WTC11 (cell line): ENCODE results near the gene ZNF516. TPM values are rescaled to one million over a fixed set of nuclear protein-coding genes. Genes with fewer than 3 reads are reported as not detected.

Source experiments
- ATAC-seq: fragments of 200-7000 bp; cut with Tn5 transposase; 2 replicates; pipeline ENCODE4 v1.10.0; 2021; ENCODE audit warnings: mild to moderate bottlenecking, moderate library complexity
- CTCF ChIA-PET: fragments of 300-600 bp; sonication (Branson Sonifier 250); formaldehyde crosslinking; loops from one replicate; lab custom pipeline; 2021; ENCODE audit warnings: antibody characterized with exemption; lab: Charles Lee
- POLR2A ChIA-PET: fragments of 350-600 bp; sonication (Branson Sonifier 250); formaldehyde crosslinking; loops from one replicate; lab custom pipeline; 2021; ENCODE audit warnings: antibody characterized with exemption; lab: Charles Lee
- DNase-seq: peaks from one replicate; pipeline ENCODE4 v3.0.0; 2021; ENCODE audit warnings: low spot score
- H3K27ac Mint-ChIP-seq: 2 replicates; pipeline ENCODE4 v1.8.0; 2021; ENCODE audit warnings: mixed read lengths
- H3K27me3 Mint-ChIP-seq: 2 replicates; pipeline ENCODE4 v1.8.0; 2021; ENCODE audit warnings: low read depth, mild to moderate bottlenecking, moderate library complexity, mixed read lengths
- H3K36me3 Mint-ChIP-seq: 2 replicates; pipeline ENCODE4 v1.8.0; 2021; ENCODE audit warnings: mixed read lengths
- H3K4me1 Mint-ChIP-seq: 2 replicates; pipeline ENCODE4 v1.8.0; 2022; ENCODE audit warnings: mixed read lengths
- H3K4me3 Mint-ChIP-seq: 2 replicates; pipeline ENCODE4 v1.8.0; 2021; ENCODE audit warnings: mild to moderate bottlenecking, moderate library complexity, mixed read lengths
- H3K9me3 Mint-ChIP-seq: 2 replicates; pipeline ENCODE4 v1.8.0; 2021; ENCODE audit warnings: mixed read lengths
- E2F4 ChIP-seq: sonication (generic); formaldehyde crosslinking; IDR thresholded peaks from 2 replicates; pipeline ENCODE4 v1.8.1; 2022; ENCODE audit warnings: low read depth, mild to moderate bottlenecking, moderate library complexity, missing genetic modification reagents, borderline replicate concordance
- FOXP1 ChIP-seq: sonication (generic); formaldehyde crosslinking; IDR thresholded peaks from 2 replicates; pipeline ENCODE4 v1.8.0; 2022; ENCODE audit warnings: missing genetic modification reagents, mild to moderate bottlenecking, moderate library complexity, borderline replicate concordance
- GTF2I ChIP-seq: fragments of 250-450 bp; sonication (Bioruptor Pico); conservative IDR thresholded peaks from 2 replicates; pipeline ENCODE4 v1.4.0; 2021; ENCODE audit warnings: mild to moderate bottlenecking
- MLX ChIP-seq: sonication (generic); formaldehyde crosslinking; IDR thresholded peaks from 2 replicates; pipeline ENCODE4 v1.8.1; 2023; ENCODE audit warnings: mild to moderate bottlenecking, missing genetic modification reagents, moderate library complexity
- SMAD3 ChIP-seq: sonication (generic); formaldehyde crosslinking; IDR thresholded peaks from 2 replicates; pipeline ENCODE4 v1.8.0; 2022; ENCODE audit warnings: missing genetic modification reagents, mild to moderate bottlenecking, borderline replicate concordance
- SP1 ChIP-seq: sonication (generic); formaldehyde crosslinking; conservative IDR thresholded peaks from 2 replicates; pipeline ENCODE4 v1.8.1; 2022; ENCODE audit warnings: missing genetic modification reagents
- TEAD4 ChIP-seq: sonication (generic); formaldehyde crosslinking; IDR thresholded peaks from 2 replicates; pipeline ENCODE4 v1.8.0; 2022; ENCODE audit warnings: mild to moderate bottlenecking, missing genetic modification reagents
- TP53 ChIP-seq: sonication (generic); formaldehyde crosslinking; IDR thresholded peaks from 2 replicates; pipeline ENCODE4 v1.8.1; 2023; ENCODE audit warnings: mild to moderate bottlenecking, missing genetic modification reagents
- USF2 ChIP-seq: sonication (generic); formaldehyde crosslinking; IDR thresholded peaks from 2 replicates; pipeline ENCODE4 v1.8.1; 2023; ENCODE audit warnings: mild to moderate bottlenecking, missing genetic modification reagents, moderate library complexity
- ZNF121 ChIP-seq: sonication (generic); formaldehyde crosslinking; IDR thresholded peaks from 2 replicates; pipeline ENCODE4 v1.8.0; 2023; ENCODE audit warnings: missing genetic modification reagents
- ZNF138 ChIP-seq: sonication (generic); formaldehyde crosslinking; conservative IDR thresholded peaks from 2 replicates; pipeline ENCODE4 v1.8.1; 2022; ENCODE audit warnings: mild to moderate bottlenecking, moderate library complexity, missing genetic modification reagents
- ZNF396 ChIP-seq: fragments of 250-450 bp; sonication (Bioruptor Pico); IDR thresholded peaks from 2 replicates; pipeline ENCODE4 v1.8.0; 2021; ENCODE audit warnings: mild to moderate bottlenecking, moderate library complexity, borderline replicate concordance
- total RNA-seq: library from RNA; stranded (reverse); gene quantifications from 3 replicates; pipeline ENCODE4 v1.2.3, GENCODE V29; 2021
- TF ChIP-seq, protein P1 (sequence below): sonication (generic); formaldehyde crosslinking; IDR thresholded peaks from 2 replicates; pipeline ENCODE4 v1.8.1; 2022; ENCODE audit warnings: mild to moderate bottlenecking, moderate library complexity, missing genetic modification reagents
- TF ChIP-seq, protein P2 (sequence below): sonication (generic); formaldehyde crosslinking; IDR thresholded peaks from 2 replicates; pipeline ENCODE4 v1.8.0; 2023; ENCODE audit warnings: missing genetic modification reagents
- TF ChIP-seq, protein P3 (sequence below): sonication (generic); formaldehyde crosslinking; IDR thresholded peaks from 2 replicates; pipeline ENCODE4 v1.8.1; 2022; ENCODE audit warnings: mild to moderate bottlenecking, missing genetic modification reagents, moderate library complexity, borderline replicate concordance
- TF ChIP-seq, protein P4 (sequence below): sonication (generic); formaldehyde crosslinking; IDR thresholded peaks from 2 replicates; pipeline ENCODE4 v1.8.1; 2022; ENCODE audit warnings: missing genetic modification reagents, borderline replicate concordance
- TF ChIP-seq, protein P5 (sequence below): fragments of 200-600 bp; IDR thresholded peaks from 2 replicates; pipeline ENCODE4 v1.8.0; 2022; ENCODE audit warnings: antibody characterized with exemption
- TF ChIP-seq, protein P6 (sequence below): sonication (generic); formaldehyde crosslinking; IDR thresholded peaks from 2 replicates; pipeline ENCODE4 v1.8.0; 2022; ENCODE audit warnings: mild to moderate bottlenecking, missing genetic modification reagents

ZNF516 gene
- total RNA-seq, 1 experiment from 2014 or later: 58.6 TPM

GRCh38 chr18:76483780-76484179 is 11.3 kb downstream of the ZNF516 start (continued):
- TF ChIP-seq, protein P1, sequence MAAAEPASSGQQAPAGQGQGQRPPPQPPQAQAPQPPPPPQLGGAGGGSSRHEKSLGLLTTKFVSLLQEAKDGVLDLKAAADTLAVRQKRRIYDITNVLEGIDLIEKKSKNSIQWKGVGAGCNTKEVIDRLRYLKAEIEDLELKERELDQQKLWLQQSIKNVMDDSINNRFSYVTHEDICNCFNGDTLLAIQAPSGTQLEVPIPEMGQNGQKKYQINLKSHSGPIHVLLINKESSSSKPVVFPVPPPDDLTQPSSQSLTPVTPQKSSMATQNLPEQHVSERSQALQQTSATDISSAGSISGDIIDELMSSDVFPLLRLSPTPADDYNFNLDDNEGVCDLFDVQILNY (CRISPR knock-in tag): no peak

DNA sequence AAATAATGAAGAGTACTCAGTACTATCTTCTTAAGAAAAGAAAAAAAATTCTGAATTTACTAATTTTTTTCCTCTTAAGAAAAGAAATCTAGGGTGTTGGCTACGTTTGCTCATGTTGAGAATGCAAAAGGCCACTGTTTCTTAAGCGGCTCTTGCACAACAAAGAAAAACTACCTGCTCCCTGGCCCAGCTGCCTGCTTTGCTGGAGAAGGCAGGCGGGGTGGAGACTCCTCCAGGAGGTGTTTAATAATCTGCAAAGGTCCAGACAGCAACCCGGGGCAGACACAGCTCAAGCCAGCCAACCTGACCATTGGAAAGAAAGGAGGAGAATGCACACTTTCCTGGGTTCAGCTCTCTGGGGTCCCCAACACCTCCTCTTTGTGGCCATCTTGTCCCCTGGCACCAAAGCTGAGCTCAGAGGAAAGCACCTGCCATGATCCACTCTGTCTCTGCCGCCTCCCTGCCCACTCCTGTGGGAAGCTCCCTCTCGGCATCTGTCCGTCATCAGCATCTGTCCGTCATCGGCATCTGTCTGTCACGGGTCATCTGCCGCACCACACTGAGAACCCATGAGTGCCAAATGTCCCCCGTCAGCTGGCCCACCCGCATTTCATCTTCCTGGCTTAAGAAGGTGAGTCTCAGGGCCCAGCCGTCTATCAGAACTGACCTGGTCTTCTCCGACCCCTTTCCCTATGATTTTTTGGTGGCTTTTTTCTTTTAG is 11.9 kb downstream of the ZNF516 start:
- ATAC-seq: no peak
- Mint-ChIP-seq H3K4me3 (no peak overlapping the region), H3K27me3 (peaks cover 3% of the 10 kb centered on the region), H3K4me1 (peaks cover 66% of the 10 kb centered on the region), H3K36me3 (no peaks in the 10 kb centered on the region), H3K9me3 (no peaks in the 10 kb centered on the region), H3K27ac (no peak overlapping the region; the same call in 1 of the 2 replicates)
- no peak for DNase-seq
- POLR2A ChIA-PET: interaction anchor here (1.0 kb wide), 1 partner anchor 10 kb away, joined by 4 read pairs; no protein-coding TSS in a partner anchor
- TF ChIP-seq, protein P2, sequence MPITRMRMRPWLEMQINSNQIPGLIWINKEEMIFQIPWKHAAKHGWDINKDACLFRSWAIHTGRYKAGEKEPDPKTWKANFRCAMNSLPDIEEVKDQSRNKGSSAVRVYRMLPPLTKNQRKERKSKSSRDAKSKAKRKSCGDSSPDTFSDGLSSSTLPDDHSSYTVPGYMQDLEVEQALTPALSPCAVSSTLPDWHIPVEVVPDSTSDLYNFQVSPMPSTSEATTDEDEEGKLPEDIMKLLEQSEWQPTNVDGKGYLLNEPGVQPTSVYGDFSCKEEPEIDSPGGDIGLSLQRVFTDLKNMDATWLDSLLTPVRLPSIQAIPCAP (CRISPR knock-in tag): no peak
- TF ChIP-seq SP1 (CRISPR knock-in tag) (no peak), SMAD3 (no peak), USF2 (no peak), E2F4 (CRISPR knock-in tag) (no peak), ZNF121 (CRISPR knock-in tag) (no peak), TP53 (CRISPR knock-in tag) (no peak), ZNF396 (CRISPR knock-in tag) (no peak), GTF2I (CRISPR knock-in tag) (no peak)
- CTCF ChIA-PET: interaction anchor here (1.2 to 1.7 kb wide), 3 partner anchors 11 to 138 kb away, joined by 3 to 6 read pairs (median 4); no protein-coding TSS in a partner anchor

- CTCF ChIA-PET: interaction anchor here (0.8 to 2.0 kb wide), 6 partner anchors 8 to 175 kb away, joined by 3 to 9 read pairs (median 4); no protein-coding TSS in a partner anchor
- no peak for TF ChIP-seq E2F4 (CRISPR knock-in tag)
- TF ChIP-seq, protein P3, sequence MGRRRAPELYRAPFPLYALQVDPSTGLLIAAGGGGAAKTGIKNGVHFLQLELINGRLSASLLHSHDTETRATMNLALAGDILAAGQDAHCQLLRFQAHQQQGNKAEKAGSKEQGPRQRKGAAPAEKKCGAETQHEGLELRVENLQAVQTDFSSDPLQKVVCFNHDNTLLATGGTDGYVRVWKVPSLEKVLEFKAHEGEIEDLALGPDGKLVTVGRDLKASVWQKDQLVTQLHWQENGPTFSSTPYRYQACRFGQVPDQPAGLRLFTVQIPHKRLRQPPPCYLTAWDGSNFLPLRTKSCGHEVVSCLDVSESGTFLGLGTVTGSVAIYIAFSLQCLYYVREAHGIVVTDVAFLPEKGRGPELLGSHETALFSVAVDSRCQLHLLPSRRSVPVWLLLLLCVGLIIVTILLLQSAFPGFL (CRISPR knock-in tag): no peak
- TF ChIP-seq TEAD4 (CRISPR knock-in tag): no peak
- TF ChIP-seq, protein P4, sequence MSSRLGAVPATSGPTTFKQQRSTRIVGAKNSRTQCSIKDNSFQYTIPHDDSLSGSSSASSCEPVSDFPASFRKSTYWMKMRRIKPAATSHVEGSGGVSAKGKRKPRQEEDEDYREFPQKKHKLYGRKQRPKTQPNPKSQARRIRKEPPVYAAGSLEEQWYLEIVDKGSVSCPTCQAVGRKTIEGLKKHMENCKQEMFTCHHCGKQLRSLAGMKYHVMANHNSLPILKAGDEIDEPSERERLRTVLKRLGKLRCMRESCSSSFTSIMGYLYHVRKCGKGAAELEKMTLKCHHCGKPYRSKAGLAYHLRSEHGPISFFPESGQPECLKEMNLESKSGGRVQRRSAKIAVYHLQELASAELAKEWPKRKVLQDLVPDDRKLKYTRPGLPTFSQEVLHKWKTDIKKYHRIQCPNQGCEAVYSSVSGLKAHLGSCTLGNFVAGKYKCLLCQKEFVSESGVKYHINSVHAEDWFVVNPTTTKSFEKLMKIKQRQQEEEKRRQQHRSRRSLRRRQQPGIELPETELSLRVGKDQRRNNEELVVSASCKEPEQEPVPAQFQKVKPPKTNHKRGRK (CRISPR knock-in tag): no peak
- TF ChIP-seq, protein P5, sequence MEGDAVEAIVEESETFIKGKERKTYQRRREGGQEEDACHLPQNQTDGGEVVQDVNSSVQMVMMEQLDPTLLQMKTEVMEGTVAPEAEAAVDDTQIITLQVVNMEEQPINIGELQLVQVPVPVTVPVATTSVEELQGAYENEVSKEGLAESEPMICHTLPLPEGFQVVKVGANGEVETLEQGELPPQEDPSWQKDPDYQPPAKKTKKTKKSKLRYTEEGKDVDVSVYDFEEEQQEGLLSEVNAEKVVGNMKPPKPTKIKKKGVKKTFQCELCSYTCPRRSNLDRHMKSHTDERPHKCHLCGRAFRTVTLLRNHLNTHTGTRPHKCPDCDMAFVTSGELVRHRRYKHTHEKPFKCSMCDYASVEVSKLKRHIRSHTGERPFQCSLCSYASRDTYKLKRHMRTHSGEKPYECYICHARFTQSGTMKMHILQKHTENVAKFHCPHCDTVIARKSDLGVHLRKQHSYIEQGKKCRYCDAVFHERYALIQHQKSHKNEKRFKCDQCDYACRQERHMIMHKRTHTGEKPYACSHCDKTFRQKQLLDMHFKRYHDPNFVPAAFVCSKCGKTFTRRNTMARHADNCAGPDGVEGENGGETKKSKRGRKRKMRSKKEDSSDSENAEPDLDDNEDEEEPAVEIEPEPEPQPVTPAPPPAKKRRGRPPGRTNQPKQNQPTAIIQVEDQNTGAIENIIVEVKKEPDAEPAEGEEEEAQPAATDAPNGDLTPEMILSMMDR: no peak
- no peak for TF ChIP-seq MLX (CRISPR knock-in tag)
- TF ChIP-seq FOXP1 (CRISPR knock-in tag): no peak
- no peak for TF ChIP-seq ZNF138 (CRISPR knock-in tag)
- TF ChIP-seq, protein P6, sequence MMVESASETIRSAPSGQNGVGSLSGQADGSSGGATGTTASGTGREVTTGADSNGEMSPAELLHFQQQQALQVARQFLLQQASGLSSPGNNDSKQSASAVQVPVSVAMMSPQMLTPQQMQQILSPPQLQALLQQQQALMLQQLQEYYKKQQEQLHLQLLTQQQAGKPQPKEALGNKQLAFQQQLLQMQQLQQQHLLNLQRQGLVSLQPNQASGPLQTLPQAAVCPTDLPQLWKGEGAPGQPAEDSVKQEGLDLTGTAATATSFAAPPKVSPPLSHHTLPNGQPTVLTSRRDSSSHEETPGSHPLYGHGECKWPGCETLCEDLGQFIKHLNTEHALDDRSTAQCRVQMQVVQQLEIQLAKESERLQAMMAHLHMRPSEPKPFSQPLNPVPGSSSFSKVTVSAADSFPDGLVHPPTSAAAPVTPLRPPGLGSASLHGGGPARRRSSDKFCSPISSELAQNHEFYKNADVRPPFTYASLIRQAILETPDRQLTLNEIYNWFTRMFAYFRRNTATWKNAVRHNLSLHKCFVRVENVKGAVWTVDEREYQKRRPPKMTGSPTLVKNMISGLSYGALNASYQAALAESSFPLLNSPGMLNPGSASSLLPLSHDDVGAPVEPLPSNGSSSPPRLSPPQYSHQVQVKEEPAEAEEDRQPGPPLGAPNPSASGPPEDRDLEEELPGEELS (CRISPR knock-in tag): no peak
These were observed 12.8 kb downstream of the ZNF516 start for GRCh38 chr18:76482267-76482666.

More at GRCh38 chr18:76482267-76482666, 12.8 kb downstream of the ZNF516 start:
- no peak overlapping the region for H3K4me3 Mint-ChIP-seq
- H3K9me3 Mint-ChIP-seq: no peaks in the 10 kb centered on the region
- POLR2A ChIA-PET: no interaction called here
- DNase-seq (no peak), ATAC-seq (no peak)
- no peaks in the 10 kb centered on the region for H3K27me3 Mint-ChIP-seq
- H3K4me1 Mint-ChIP-seq: peaks cover 66% of the 10 kb centered on the region
- H3K36me3 Mint-ChIP-seq: no peaks in the 10 kb centered on the region
- no peak overlapping the region for H3K27ac Mint-ChIP-seq
